NCI-H2107 (cell line): ENCODE data around the gene HYAL2.
A peak's percentile ranks its signal among the peaks of the same experiment; 100 is the strongest.

Experiments used
- DNase-seq: peaks from one replicate; lab custom pipeline; 2025; lab: John Stamatoyannopoulos, UW

Gene HYAL2

DNA sequence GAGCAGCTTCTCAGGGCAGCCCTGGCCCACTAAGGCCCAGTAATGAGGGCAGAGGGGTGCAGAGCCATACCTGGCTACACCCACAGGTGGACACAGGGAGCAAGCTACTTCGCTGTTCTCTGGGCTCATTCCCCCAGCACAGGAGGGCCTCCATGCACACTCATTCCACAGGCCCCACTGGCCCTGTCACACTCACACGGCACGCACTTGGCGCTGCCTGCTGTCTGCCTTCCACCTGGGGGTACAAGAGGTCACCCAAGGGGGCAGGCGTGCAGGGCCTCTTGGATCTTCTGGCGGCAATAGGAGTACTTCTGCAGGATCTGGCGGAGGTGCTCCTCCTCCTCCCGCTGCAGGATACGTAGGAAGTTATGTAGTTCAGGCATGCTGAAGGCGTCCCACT lies 7.8 kb upstream of the HYAL2 start:
- no peak for DNase-seq

DNA sequence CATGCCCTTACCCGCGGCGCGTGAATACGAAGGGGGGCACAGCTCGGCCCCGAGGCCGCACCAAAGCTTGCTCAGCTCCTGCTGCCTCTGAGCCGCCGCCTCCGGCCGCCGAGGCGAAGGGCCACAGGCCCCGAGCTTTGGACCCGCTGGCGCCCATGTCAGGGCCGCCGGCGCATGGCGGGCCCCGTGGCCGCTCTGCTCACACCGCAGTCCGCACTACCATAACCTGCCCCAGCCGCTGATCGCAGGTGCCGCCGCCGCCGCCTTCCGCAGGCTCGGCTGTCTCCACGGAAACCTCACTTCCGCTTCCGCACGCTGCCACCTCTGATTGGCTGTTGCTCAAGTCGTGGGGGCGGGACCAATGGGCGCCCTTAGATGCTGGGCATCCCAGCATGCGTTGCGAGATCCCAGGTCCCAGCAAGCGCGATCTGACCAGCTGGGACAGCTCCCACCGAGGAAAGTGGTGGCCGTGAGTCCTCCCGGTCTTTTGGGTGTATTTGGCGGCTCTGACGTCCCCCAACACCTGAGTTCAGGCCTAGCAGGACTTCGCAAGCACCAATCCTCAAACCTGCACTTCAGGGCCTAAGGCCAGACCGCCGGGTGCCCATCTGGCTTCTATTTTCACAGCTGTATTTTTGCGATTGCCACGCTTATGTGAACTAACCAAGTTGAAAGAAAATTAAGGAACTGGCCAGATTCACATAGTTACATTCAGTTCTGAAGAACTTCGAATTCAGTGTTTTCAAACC lies 5.6 kb upstream of the HYAL2 start, which contains the start of gene TUSC2:
TSS of gene TUSC2 (minus strand) at position 281 of the 749 bp plus-strand sequence. CDS start at position 157, 124 bp downstream.
- DNase-seq = peak; percentile 66

DNA sequence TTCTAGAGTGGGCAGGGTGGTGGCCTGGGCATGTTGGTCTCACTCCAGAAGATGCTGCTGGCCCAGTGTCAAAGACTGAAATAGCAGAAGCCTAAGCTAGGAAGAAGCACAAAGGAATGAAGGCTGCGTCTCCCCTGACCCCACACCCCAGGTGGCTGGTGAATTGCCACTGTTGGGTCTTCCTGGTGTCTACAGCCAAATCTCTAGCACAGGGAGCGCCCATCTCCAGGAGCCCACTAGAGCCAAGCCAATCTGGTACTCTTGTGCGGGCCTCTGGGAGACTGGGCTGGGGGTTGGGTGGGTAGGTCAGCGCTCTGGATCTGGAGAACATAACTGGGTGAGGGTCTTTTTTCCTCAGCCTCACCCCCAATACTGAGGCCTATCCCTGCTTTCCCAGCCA lies 4.6 kb upstream of the HYAL2 start:
- DNase-seq = no peak

DNA sequence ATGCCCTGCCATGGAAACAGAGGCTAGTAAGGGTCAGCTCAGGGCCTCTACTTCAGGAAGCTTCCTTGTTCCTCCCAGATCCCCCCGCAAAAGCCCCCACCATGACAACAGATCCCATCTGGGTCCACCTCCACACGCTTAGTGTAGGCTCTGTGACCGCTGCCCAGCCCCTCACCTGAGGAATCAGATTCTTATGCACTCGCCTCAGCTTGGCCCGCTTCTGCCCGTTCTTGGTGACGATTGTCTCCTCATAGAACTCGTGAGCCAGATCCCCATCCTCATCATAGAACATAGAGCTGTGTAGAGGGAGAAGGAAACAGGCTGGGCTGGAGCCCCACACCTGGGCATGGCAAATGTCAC lies 3.6 kb upstream of the HYAL2 start:
- no peak for DNase-seq

DNA sequence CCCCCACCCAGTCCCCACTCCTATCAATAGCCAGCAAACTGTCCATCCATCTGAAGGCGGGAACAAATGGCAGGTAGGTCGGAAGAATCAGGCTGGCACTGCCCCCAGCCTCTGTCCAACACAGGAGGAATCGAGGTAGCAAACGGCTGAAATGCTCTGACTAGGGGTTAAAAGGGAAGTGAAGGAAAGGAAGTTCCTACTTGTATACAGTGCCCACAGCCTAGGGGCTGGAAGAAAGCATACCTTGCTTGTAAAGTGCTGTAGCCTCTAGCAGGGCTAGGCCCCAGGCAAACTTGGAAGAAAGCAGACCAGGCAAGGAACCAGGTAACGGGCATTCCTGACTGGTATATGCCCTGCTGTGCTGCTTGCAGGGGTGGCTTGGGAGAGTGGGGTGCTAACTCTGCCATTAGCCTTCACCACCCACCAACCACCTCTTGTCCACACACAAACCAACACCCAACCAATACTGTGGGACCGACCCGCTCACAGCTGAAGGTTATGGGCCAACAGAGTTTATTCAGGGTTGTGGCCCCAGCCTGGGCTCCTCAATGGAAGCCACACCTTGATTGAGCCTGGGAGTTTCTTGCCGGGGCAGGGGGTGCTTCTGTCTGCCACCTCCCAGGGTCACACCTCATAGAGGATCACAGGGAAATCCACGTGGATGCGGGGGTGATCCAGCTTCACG lies 3.1 kb upstream of the HYAL2 start:
- DNase-seq = no peak

DNA sequence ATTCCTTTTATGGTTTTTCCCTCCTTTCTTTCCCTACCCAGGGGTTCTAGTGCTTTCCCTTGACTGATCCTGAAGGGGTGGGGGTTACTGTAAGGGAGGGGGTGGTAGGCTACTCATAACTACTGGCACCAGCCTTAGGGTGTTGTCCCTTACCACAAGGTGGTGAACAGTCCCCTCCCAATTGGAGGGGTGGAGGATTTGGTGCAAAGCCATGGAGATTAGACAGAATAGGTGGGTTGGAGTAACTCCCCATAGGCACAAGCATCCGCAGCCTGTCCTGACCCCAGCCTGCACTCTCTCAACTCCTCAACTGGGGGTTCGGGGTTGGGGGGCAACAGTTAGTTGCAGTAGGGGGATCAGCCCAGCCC lies 2.6 kb upstream of the HYAL2 start:
- DNase-seq = no peak

DNA sequence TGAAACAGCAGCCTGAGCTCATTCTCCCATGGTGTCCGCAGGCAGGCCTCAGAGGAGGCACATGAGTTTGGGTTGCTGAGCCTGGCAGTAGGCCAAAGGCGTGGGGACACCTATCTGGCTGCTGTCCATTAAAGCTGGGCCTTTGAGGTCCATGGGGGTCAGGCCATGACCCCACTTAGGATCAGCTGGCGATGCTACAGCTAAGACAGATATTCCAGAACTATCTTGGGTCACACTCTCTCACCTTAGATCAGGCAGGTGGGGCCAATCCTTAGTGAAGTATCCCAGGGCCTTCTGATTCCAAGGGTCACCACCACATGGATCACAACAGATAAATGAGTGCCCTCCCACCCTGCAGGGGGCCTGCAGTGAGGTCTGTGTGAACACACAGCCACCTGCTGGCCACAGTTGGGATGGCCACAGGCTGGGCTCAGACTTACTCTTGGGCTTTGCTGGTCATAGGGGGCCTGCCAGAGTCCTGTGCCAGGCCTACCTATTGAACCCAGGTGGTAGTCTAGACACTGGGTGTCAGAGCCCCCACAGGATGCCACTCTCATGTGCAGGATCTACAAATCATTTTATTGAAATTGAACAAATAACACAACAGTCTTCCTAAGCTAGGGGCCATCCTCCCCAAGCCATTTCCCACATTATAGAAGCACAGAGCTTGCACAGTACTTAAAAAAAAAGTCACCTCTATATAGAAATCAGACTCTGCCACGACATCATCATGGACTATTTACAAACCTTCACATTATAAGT lies 2.0 kb upstream of the HYAL2 start:
- no peak for DNase-seq

DNA sequence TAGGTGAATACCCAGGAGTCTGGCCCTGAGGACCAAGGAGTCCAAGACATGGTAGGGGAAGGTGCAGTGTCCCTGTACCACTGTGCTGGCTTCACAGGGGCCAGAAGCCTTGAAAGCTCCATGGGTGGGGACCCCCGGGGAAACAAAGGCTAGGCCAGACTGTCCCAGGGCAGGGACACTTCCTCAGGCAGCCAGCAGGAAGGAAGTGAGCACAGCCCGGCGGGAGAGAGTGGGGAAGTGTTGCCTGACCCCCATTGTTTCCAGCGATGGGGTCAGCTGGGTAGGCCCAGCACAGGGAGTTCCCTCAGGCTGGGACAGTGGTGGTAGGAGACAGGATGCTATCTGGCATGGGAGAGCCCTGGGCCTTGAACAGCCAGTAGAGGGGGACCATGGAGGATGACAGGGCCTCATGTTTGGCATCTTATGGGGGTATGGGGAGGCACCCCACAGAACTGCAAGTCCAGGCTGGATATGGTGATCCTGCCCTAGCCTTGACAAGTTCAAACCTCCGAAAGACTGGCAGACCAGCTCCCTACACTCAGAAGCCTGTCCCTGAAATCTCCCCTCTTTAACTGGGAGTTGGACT lies 1.2 kb upstream of the HYAL2 start:
- DNase-seq = no peak

DNA sequence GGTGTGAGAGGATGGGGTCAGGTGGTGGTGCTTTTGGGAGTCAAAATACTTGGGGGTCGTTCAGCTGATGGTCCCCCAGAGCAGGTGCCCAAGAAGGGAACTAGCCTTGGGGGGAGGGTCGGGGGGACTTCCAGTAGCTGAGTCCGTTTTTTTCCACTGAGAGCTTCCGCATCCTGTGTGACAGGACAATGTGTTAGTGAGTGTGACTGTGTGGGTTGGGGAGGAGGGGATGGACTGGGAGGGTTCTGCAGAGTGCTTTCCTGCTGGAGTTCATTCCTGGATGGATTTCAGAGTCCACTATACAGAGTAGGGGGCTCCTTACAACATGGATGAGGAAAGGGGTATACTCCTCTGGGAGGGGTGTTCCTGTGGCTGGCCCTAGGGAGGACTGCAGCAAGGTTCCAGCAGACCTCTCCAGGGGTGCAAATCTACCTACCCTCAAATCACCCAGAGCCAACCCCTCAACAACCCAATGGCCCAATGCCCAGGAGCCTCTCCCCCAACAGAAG lies 601 bp upstream of the HYAL2 start:
- no peak for DNase-seq

DNA sequence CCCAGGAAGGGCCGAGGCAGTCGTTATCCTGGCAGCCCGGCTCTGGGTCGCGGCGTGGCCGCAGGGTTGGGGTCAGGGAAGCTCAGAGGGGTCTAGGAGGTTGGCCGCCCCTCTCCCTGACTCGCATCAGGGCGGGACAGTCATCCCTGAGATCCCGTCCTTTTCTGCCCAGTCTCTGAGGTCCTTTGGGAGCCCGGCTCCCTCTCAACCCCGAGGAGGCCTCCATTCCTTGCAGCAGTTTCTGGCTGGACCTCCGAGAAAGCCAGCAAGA lies 495 bp downstream of the HYAL2 start:
- DNase-seq = no peak

DNA sequence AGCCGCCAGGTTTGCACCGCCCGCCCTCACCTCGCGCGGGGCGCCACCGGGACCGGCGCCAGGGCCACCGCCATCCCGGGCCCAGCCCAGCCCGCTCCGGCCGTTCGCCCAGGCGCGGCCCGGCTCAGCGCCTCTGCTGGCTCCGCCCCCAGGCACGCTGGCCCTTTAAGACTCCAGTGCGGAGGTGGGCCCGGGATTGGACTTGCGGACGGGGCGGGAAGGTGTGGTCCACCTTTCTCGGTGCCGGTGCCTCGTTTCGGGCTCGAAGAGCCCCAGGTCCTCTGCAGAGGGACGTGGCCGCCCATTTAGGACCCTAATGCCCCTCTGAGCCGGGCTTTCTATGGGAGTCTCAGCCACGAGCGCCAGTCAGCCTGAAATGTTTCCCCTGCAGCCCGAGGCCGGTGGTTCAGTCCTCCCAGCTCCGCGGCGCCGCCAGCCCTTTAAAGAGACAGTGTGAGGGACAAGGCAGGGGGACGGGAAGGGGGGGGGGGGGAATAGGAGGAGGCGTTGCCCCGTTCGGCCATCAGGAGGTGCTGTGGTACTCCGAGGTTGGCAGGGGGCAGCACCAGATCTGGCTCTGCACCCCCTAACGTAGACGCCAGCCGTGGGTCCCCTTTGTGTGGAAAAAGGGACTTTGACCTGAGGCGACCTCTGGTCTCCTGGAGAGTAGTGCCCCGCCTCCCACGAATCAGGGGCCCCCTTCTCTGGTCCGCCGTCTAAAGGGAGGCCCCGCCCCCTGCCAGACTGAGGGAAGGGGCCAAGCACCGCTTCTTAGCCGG lies 1.0 kb downstream of the HYAL2 start:
- DNase-seq = peak; percentile 51

DNA sequence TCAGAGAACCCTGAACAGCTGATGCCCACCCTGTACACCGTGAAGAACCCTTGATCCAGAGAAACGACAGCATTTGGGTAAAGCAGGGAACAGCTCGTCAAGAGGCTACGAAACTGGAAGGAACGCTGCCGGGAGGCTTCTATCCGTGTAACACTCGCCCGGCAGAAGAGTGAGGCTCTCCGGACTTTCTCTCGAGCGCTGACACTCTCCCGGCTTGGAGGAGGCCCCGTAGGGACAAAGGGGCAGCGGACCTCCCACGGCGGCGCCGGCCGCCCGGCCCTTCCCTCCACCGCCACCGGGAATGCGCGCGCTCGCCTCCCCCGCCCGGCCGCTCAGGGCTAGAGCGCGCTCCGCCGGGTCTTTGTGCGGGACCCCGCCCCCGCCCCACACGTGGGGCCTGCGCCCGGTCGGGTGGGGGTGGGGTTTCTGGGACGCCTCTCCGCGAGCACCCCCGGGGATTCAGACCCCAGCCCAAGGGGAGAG lies 1.7 kb downstream of the HYAL2 start:
- no peak for DNase-seq

DNA sequence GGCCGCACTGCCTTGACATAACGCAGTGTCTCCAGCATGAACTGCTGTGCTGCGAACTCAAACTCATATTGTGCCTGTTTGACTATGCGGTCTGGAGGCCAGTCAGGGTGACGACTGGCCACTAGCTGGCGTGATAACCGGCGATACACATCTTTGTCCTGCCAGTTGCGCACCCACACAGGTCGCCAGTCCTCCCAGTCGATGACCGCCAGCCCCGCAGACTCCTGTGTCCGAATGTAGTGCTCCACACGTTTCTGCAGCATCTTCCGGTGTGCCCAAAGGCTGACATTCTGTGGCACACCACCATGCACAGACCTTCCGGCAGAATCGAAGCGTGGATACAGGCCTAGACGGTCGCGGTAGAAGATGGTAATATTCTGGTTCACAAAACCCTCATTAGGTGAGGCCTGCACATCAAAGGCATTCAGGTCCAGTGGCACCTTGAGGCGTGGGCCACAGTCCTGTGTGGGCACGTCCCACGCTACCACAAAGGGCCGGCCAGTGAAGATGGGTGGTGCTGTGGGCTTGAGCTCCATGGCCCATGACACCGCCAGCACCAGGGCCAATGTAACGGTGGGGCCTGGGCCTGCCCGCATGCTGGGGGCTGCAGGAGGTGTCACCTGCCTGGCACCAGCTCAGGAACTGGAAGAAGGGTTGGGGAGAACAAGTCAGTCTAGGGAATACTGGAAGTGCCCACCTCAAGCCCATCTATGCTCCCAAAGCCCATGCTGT lies 2.5 kb downstream of the HYAL2 start:
- DNase-seq = no peak

DNA sequence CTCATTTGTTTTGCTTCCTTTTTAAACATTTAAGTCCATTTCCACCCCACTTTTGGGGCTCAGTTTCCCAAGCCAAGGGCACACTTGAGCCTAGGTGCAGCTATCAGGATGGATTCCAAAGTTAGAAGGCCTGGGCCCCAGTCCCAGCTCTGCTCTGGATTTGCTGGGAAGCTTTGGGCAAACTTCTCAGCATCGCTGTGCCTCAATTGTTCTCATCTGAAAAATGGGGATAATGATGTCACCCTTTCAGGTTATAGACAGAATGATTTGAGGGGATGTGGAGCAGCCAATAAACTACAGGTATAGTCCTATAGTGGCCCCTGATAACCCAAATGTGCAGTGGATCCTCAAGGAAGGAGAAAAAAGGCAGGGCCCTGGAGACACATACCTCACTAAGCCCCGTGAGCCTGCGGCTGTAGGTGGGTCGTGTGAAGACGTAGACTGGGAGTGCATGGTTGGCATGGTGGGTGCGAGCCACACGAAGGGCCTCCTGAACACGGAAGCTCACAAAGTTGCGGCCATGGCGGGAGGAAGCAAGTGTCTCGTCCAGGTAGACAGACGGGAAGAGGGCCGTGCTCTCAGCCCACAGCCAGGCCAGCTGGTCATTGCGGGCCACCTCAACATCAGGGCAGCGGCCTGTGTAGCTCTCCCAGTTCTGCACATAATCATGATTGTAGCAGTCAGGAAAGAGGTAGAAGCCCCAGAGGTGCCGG lies 3.2 kb downstream of the HYAL2 start:
- DNase-seq = no peak

DNA sequence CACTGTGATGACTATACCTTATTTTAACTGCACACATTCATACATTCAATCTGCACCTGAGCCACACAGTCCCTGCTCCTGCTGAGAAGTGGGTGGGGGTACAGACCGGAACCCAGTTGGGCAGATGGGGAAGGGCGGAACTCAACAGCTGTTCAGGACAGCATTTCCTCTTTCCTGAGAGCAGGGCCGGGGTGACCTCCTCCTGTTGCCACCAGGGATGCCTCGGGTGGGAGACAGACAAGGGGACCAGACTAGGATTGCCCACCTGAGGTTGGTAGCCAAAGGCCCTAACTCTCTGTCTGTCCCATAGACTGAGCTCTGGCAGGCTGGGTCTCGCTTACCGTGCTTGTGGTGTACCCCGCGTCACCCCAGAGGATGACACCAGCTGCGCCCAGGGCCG lies 3.9 kb downstream of the HYAL2 start:
- no peak for DNase-seq

DNA sequence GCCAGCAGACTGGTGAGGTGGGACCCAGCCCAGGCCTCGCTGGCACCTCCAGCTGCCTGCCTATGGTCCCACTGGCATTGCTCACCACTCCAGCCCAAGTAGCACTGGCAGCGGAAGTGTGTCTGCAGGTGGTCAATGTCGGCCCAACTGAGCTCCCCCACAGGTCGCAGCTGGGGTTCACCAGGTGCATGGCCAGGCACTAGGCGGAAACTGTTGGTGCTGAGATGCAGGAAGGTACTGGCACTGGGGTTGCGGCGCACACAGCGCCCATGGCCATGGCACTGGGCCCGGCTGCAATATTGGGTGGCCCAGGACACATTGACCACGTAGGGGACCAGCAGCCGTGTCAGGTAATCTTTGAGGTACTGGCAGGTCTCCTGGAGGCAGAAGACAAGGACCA lies 4.4 kb downstream of the HYAL2 start:
- DNase-seq = no peak

DNA sequence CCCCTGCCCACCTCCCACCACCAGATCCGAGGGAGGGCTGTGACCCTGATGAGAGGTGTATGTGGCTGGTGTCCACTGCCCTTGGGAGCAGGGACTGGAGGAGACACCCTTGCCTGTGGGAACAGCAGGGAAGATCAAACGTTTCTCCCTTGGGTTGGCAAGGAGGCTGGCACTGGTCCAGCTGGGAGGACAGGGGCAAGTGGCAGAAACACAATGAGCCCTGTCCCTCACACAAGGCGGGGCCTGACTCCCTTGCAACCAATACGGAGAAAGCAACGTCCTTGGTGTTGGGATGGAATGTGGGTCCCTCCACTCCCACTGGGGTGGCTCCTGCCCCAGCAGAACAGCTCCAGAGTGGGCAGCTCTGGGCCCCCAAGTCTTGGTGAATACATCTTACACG lies 5.2 kb downstream of the HYAL2 start:
- no peak for DNase-seq

DNA sequence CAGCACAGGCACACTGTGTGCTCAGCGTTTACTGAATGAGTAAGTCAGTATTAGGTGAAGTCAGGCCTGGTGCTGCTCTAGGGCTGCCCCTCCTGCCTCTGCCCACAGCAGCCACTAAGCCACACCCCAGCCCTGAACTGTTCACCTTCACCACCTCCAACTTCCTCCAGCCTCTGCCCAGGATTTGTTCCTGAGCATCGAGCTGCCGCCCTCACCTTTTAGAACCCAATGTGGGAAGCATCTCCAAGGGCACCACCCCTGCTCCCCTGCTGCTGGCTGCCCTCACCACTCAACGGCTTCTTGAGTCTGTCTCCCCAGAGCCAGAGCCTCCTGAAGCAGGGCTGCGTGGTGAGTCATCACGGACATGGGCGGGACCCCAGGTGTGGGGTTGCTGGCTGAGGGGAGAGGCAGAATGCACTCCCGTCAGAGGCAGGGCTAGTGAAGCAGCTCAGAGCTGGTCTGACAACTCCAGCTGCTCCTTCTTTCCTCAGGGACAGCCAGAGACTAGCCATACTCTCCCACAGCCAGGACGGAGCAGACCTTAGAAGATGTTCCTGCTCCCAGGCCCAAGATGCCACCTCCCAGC lies 5.8 kb downstream of the HYAL2 start:
- DNase-seq = no peak

DNA sequence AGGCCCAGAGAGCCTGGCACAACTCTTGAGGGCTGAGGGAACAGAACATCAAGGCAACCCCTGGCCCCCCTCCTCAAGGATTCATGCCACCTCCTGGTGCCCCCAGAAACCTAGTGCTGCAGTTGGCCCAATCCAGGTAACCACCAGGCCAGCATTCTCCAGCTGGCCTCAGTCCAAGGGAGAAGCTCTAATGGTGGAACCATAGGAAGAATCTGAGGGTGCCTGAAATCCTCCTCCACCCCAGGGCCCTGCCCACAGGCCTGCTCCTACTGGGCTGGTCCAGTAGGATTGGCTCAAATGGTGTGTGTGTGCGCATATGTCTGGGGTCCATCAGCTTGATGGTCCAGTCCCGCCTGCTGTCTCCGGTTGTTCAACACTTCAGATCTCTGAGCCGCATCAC lies 7.7 kb downstream of the HYAL2 start:
- no peak for DNase-seq

DNA sequence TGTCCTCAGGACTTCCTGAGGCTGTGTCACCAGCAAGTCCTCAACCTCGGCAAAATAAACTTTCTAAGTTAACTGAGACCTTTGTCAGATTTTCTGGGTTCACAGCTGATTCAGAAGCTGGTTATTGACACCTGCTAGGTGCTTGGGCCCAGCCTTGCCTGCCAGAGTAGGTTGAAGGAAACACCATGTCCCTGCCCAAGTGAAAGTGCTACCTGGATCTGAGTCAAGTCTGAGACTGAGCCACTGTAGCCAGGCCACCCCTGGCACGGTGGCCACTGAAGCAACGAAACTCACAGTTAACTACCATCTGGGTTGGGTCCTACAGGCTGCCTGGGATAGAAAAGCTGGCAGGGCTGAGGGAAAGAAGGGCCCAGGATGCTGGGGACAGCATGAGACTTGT lies 8.2 kb downstream of the HYAL2 start:
- no peak for DNase-seq
